ENCODE results near the gene PROSER2.

GRCh38 chr10:11823989-11824346, 812 bp downstream of the PROSER2 start:
- TF ChIP-seq CBX1 (IDR thresholded peaks at IDR 0.05; ENCODE audit: low read depth) (no peak), BDP1 (IDR thresholded peaks at IDR 0.05; ENCODE audit: insufficient read depth, insufficient read length) (no peak)
